Astrocyte (in vitro differentiated cells and primary cell): ENCODE data around the gene C10orf67. TPM values are rescaled to one million over a fixed set of nuclear protein-coding genes. Genes with fewer than 3 reads are reported as not detected.

Source experiments
- DNase-seq: peaks from one replicate; pipeline ENCODE4 v3.0.0-alpha.2; 2010; ENCODE audit warnings: low read depth
- FAIRE-seq: peaks from 2 replicates; lab custom pipeline; 2011; peaks lifted over from hg19 to GRCh38; lab: Jason Lieb, UNC
- H2AFZ ChIP-seq: 2 replicates; pipeline ENCODE4 v1.6.0; 2012; ENCODE audit warnings: low read depth, low read length, inconsistent platforms
- H3K27ac ChIP-seq: 2 replicates; pipeline ENCODE4 v1.5.1; 2011; ENCODE audit warnings: low read depth, low read length, inconsistent platforms
- H3K27me3 ChIP-seq: 2 replicates; pipeline ENCODE4 v1.6.0; 2011; ENCODE audit warnings: low read length, inconsistent platforms; ENCODE audit not compliant: insufficient read depth
- H3K36me3 ChIP-seq: 2 replicates; pipeline ENCODE4 v1.5.1; 2011; ENCODE audit warnings: low read length, inconsistent platforms; ENCODE audit not compliant: insufficient read depth
- H3K4me1 ChIP-seq: 2 replicates; pipeline ENCODE4 v1.5.1; 2011; ENCODE audit warnings: low read length, inconsistent platforms; ENCODE audit not compliant: insufficient read depth
- H3K4me2 ChIP-seq: 2 replicates; pipeline ENCODE4 v1.6.0; 2012; ENCODE audit warnings: low read length, inconsistent platforms
- H3K4me3 ChIP-seq: 2 replicates; pipeline ENCODE4 v1.5.1; 2011; ENCODE audit warnings: low read depth, mild to moderate bottlenecking, low read length, inconsistent platforms; ENCODE audit not compliant: insufficient read depth
- H3K79me2 ChIP-seq: 2 replicates; pipeline ENCODE4 v1.6.0; 2012; ENCODE audit warnings: mild to moderate bottlenecking, low read length, inconsistent platforms; ENCODE audit not compliant: insufficient read depth
- H3K9ac ChIP-seq: 2 replicates; pipeline ENCODE4 v1.6.0; 2012; ENCODE audit warnings: mild to moderate bottlenecking, low read length, inconsistent platforms
- H3K9me3 ChIP-seq: 2 replicates; pipeline ENCODE4 v1.5.1; 2012; ENCODE audit warnings: low read depth, mild to moderate bottlenecking, low read length, inconsistent platforms; ENCODE audit not compliant: insufficient read depth
- H4K20me1 ChIP-seq: 2 replicates; pipeline ENCODE4 v1.6.0; 2012; ENCODE audit warnings: low read length, inconsistent platforms; ENCODE audit not compliant: insufficient read depth
- H3K27ac Mint-ChIP-seq: one replicate; pipeline ENCODE4 v1.8.0; 2021; ENCODE audit warnings: mild to moderate bottlenecking, mixed read lengths; ENCODE audit not compliant: unreplicated experiment
- H3K27me3 Mint-ChIP-seq: one replicate; pipeline ENCODE4 v1.8.0; 2021; ENCODE audit warnings: low read depth, mixed read lengths; ENCODE audit not compliant: unreplicated experiment
- H3K36me3 Mint-ChIP-seq: one replicate; pipeline ENCODE4 v1.8.0; 2021; ENCODE audit warnings: low read depth, mixed read lengths; ENCODE audit not compliant: unreplicated experiment
- H3K4me1 Mint-ChIP-seq: one replicate; pipeline ENCODE4 v1.8.0; 2021; ENCODE audit warnings: low read depth, mixed read lengths; ENCODE audit not compliant: unreplicated experiment
- H3K4me3 Mint-ChIP-seq: one replicate; pipeline ENCODE4 v1.8.0; 2021; ENCODE audit warnings: mild to moderate bottlenecking, moderate library complexity, mixed read lengths; ENCODE audit not compliant: unreplicated experiment
- H3K9me3 Mint-ChIP-seq: one replicate; pipeline ENCODE4 v1.8.0; 2021; ENCODE audit warnings: mild to moderate bottlenecking, mixed read lengths; ENCODE audit not compliant: unreplicated experiment
- CTCF ChIP-seq: IDR thresholded peaks from 2 replicates; pipeline ENCODE4 v1.5.1; 2011; ENCODE audit warnings: low read depth, mild to moderate bottlenecking, inconsistent platforms, low read length, moderate library complexity; ENCODE audit not compliant: insufficient read depth
- EZH2 ChIP-seq: IDR thresholded peaks from 2 replicates; pipeline ENCODE4 v1.6.1; 2012; ENCODE audit warnings: mild to moderate bottlenecking, low read length, inconsistent platforms; ENCODE audit not compliant: insufficient read depth
- total RNA-seq: library from RNA; stranded (reverse); gene quantifications from 2 replicates; pipeline ENCODE4 v1.2.1, GENCODE V29; 2021

C10orf67 gene
- total RNA-seq, 1 donor from 2014 or later: 0.27 TPM

DNA sequence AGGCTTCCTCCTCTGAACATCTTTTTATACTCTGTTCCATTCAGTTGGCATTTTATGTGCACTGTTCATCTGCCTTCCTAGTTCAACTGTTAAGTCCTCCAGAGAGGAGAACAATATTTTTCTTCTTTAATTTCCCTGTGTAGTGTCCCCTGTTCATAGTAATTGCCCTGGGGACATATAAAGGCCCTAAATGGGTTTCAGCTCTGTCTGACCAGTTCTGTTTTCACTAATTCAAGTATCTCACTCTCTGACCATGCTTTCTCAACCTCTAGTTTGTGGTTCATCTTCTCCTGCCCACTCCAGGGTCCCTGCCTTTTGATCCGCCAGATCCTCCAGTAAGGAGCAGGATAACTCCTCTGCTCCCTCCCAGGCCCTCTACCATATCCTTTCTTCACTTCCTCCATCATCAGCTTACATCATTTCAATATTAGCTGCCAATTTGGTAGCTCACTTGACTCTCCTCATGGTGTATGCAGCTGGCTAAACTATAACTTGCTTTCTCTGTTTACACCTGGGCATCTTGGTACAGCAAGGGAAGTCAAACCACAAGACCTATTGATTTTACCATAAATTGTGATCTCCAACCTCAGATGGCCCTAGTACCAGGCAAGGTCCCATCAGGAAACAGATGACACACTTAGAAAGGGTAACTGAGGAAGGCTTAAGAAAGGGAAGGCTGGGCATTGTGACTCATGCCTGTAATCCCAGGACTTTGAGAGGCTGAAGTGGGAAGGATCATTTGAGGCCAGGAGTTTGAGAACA lies 17.7 kb upstream of the C10orf67 start:
- no peaks in the 10 kb centered on the region for H3K36me3 Mint-ChIP-seq
- peaks cover 8% of the 10 kb centered on the region for H3K4me1 Mint-ChIP-seq
- Histone ChIP-seq H3K36me3 (no peaks in the 10 kb centered on the region), H3K4me3 (no peak overlapping the region), H3K27me3 (no peaks in the 10 kb centered on the region), H3K4me2 (no peak overlapping the region), H2AFZ (no peak overlapping the region), H3K9ac (no peak overlapping the region), H3K79me2 (no peaks in the 10 kb centered on the region), H3K4me1 (no peaks in the 10 kb centered on the region), H4K20me1 (no peaks in the 10 kb centered on the region), H3K9me3 (no peaks in the 10 kb centered on the region), H3K27ac (no peak overlapping the region)
- H3K9me3 Mint-ChIP-seq: no peaks in the 10 kb centered on the region
- TF ChIP-seq EZH2: no peak
- TF ChIP-seq CTCF: no peak
- no peak for DNase-seq
- no peak overlapping the region for H3K27ac Mint-ChIP-seq
- no peak overlapping the region for H3K4me3 Mint-ChIP-seq
- peaks cover 11% of the 10 kb centered on the region for H3K27me3 Mint-ChIP-seq
- no peak for FAIRE-seq

GRCh38 chr10:23361665-23362064 lies 17.1 kb upstream of the C10orf67 start:
- Histone ChIP-seq H4K20me1 (no peaks in the 10 kb centered on the region), H3K27me3 (no peaks in the 10 kb centered on the region), H3K4me1 (no peaks in the 10 kb centered on the region), H2AFZ (no peak overlapping the region), H3K4me2 (no peak overlapping the region), H3K79me2 (no peaks in the 10 kb centered on the region), H3K9me3 (no peaks in the 10 kb centered on the region), H3K36me3 (no peaks in the 10 kb centered on the region), H3K4me3 (no peak overlapping the region), H3K27ac (no peak overlapping the region), H3K9ac (no peak overlapping the region)
- Mint-ChIP-seq H3K27ac (no peak overlapping the region), H3K4me3 (no peak overlapping the region), H3K9me3 (peaks cover 2% of the 10 kb centered on the region), H3K36me3 (no peaks in the 10 kb centered on the region), H3K27me3 (peaks cover 15% of the 10 kb centered on the region), H3K4me1 (peaks cover 8% of the 10 kb centered on the region)
- FAIRE-seq (no peak), DNase-seq (no peak)
- TF ChIP-seq EZH2 (no peak), CTCF (no peak)

- Mint-ChIP-seq H3K4me3 (no peak overlapping the region), H3K9me3 (peaks cover 2% of the 10 kb centered on the region), H3K36me3 (no peaks in the 10 kb centered on the region), H3K27ac (no peak overlapping the region), H3K4me1 (peaks cover 2% of the 10 kb centered on the region), H3K27me3 (peaks cover 17% of the 10 kb centered on the region)
- no peaks in the 10 kb centered on the region for H3K36me3 ChIP-seq
- H3K27ac ChIP-seq: no peak overlapping the region
- H3K9me3 ChIP-seq: no peaks in the 10 kb centered on the region
- no peak overlapping the region for H3K4me2 ChIP-seq
- H3K9ac ChIP-seq: no peak overlapping the region
- H3K4me1 ChIP-seq: no peaks in the 10 kb centered on the region
- H4K20me1 ChIP-seq: no peaks in the 10 kb centered on the region
- no peak overlapping the region for H3K4me3 ChIP-seq
- H3K27me3 ChIP-seq: no peaks in the 10 kb centered on the region
- no peaks in the 10 kb centered on the region for H3K79me2 ChIP-seq
- TF ChIP-seq CTCF (no peak), EZH2 (no peak)
- DNase-seq: no peak
- H2AFZ ChIP-seq: no peak overlapping the region
- no peak for FAIRE-seq
Measured at GRCh38 chr10:23359692-23360380, 15.2 kb upstream of the C10orf67 start.
